NT2/D1 (cell line): ENCODE data around the gene HS6ST2.

Experiments used
- DNase-seq: peaks from one replicate; pipeline ENCODE4 v3.0.0-alpha.2; 2011; ENCODE audit warnings: low read depth, low spot score
- H3K27me3 ChIP-seq: 2 replicates; pipeline ENCODE4 v1.6.0; 2011; ENCODE audit warnings: mild to moderate bottlenecking; ENCODE audit not compliant: insufficient read length, insufficient read depth
- H3K36me3 ChIP-seq: 2 replicates; pipeline ENCODE4 v1.6.1; 2011; ENCODE audit warnings: mild to moderate bottlenecking, low read length, mixed read lengths; ENCODE audit not compliant: insufficient read depth, insufficient read length
- H3K4me1 ChIP-seq: 2 replicates; pipeline ENCODE4 v1.5.1; 2011; ENCODE audit not compliant: insufficient read depth, insufficient read length
- H3K4me3 ChIP-seq: 2 replicates; pipeline ENCODE4 v1.5.1; 2011; ENCODE audit warnings: low read depth; ENCODE audit not compliant: insufficient read length
- H3K9ac ChIP-seq: 2 replicates; pipeline ENCODE4 v1.6.0; 2011; ENCODE audit warnings: low read depth; ENCODE audit not compliant: insufficient read length
- H3K9me3 ChIP-seq: 2 replicates; pipeline ENCODE4 v1.5.1; 2011; ENCODE audit warnings: mild to moderate bottlenecking, low read length; ENCODE audit not compliant: insufficient read depth
- SUZ12 ChIP-seq: IDR thresholded peaks from 2 replicates; pipeline ENCODE4 v1.6.1; 2011; ENCODE audit not compliant: insufficient read length, insufficient read depth; ENCODE audit errors: extremely low read depth
- YY1 ChIP-seq: IDR thresholded peaks from 2 replicates; pipeline ENCODE4 v1.6.1; 2011; ENCODE audit not compliant: insufficient read length, insufficient read depth
- ZNF274 ChIP-seq: IDR thresholded peaks from 2 replicates; pipeline ENCODE4 v1.6.1; 2011; ENCODE audit warnings: mild to moderate bottlenecking, low read depth, low read length

Gene HS6ST2

DNA sequence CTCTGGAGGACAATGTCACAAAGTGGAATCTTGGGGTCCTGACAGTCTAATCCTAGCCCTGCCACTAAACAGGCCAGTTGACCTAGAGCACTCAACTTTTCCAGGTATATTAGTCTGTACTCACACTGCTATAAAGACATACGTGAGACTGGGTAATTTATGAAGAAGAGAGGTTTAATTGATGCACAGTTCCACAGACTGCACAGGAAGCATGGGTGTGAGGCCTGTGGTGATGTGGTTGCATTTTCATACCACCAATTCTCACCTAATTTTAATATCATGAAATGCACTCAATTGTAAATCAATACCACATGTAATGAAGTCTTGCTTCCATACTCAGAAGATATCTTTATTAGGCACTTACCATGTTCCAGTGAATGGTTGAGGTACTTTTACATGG lies 192.0 kb downstream of the HS6ST2 start:
- no peaks in the 10 kb centered on the region for H3K27me3 ChIP-seq
- H3K9me3 ChIP-seq = no peaks in the 10 kb centered on the region
- no peak overlapping the region for H3K4me3 ChIP-seq
- no peak for DNase-seq
- H3K4me1 ChIP-seq = no peaks in the 10 kb centered on the region
- H3K36me3 ChIP-seq = no peaks in the 10 kb centered on the region
- no peak overlapping the region for H3K9ac ChIP-seq
- TF ChIP-seq YY1 (no peak), ZNF274 (no peak), SUZ12 (no peak)

GRCh38 chrX:132763528-132763927 lies 194.9 kb downstream of the HS6ST2 start:
- Histone ChIP-seq H3K9me3 (no peaks in the 10 kb centered on the region), H3K4me1 (no peaks in the 10 kb centered on the region), H3K4me3 (no peak overlapping the region), H3K27me3 (no peaks in the 10 kb centered on the region), H3K36me3 (no peaks in the 10 kb centered on the region), H3K9ac (no peak overlapping the region)
- DNase-seq = no peak
- TF ChIP-seq SUZ12 (no peak), ZNF274 (no peak), YY1 (no peak)

GRCh38 chrX:132758759-132759158 lies 199.7 kb downstream of the HS6ST2 start:
- no peak for DNase-seq
- H3K4me3 ChIP-seq = no peak overlapping the region

DNA sequence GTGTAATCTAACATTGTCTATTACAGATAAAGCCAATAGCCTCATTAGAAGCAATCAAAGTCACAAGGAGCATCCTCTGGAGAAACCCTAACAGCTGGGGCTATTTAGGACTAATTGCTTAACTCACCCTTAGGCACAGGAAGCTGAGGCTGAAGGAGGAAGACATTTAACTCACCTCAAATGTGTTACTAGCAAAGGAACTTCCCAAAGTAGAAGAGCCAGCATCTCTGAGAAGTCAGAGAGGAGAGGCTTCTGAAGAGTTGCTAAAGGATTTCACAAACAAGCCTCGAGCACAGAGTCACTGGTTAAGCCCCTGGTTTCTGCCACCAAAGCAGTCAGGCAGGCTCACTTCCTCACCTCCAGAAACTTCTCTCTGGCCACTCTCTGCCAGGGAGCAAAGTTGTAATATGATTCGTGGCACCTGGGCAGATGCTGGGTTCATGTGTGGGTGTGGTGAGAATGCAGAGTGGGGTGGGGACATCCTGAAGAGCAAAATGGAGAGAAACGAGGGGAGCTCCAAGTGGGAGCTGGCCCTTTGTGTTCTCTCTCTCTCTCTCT lies 201.3 kb downstream of the HS6ST2 start:
- DNase-seq = no peak
- no peak overlapping the region for H3K4me3 ChIP-seq
- no peaks in the 10 kb centered on the region for H3K4me1 ChIP-seq
- no peaks in the 10 kb centered on the region for H3K27me3 ChIP-seq
- TF ChIP-seq ZNF274 (no peak), SUZ12 (no peak), YY1 (no peak)
- no peaks in the 10 kb centered on the region for H3K36me3 ChIP-seq
- H3K9me3 ChIP-seq = no peaks in the 10 kb centered on the region
- H3K9ac ChIP-seq = no peak overlapping the region

More at GRCh38 chrX:132758759-132759158, 199.7 kb downstream of the HS6ST2 start:
- no peaks in the 10 kb centered on the region for H3K27me3 ChIP-seq
- TF ChIP-seq YY1 = no peak
- TF ChIP-seq ZNF274 = no peak
- no peak for TF ChIP-seq SUZ12
- no peaks in the 10 kb centered on the region for H3K9me3 ChIP-seq
- H3K36me3 ChIP-seq = no peaks in the 10 kb centered on the region
- H3K4me1 ChIP-seq = no peaks in the 10 kb centered on the region
- H3K9ac ChIP-seq = no peak overlapping the region

- Histone ChIP-seq H3K9ac (no peak overlapping the region), H3K9me3 (no peaks in the 10 kb centered on the region), H3K36me3 (no peaks in the 10 kb centered on the region), H3K4me1 (no peaks in the 10 kb centered on the region), H3K4me3 (no peak overlapping the region), H3K27me3 (no peaks in the 10 kb centered on the region)
- TF ChIP-seq YY1 = no peak
- TF ChIP-seq SUZ12 = no peak
- no peak for TF ChIP-seq ZNF274
- no peak for DNase-seq
Observed at GRCh38 chrX:132756439-132756838, 202.0 kb downstream of the HS6ST2 start.

DNA sequence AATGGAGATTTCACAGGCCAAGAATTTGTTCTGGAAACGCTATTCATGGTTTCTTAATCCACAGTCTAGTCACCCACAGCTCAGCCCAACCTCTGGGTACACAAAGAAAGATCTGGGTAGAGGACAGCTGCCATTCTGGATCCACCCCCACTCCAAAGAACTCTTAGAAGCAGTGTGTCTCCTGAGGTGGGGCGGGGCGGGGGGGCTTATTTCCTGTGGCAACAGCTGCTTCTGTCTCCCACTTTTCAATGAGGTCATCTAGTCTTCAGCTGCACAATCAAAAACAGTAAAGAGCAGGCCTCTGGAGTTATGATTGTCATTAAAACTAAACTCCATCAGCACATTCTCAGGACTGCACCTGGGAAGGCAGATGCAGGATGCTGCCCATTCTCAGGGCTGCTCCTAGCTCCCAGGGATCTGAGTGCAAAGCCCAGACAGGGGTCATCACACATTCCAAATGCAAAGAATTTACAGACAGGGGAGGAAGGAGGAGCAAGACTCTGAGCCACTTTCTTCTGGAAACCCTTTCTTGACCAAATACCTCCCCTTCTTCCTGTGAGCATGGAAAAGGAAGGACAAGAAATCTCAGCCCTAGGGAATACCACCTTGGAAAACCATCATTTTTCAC lies 207.3 kb downstream of the HS6ST2 start:
- no peaks in the 10 kb centered on the region for H3K9me3 ChIP-seq
- H3K36me3 ChIP-seq = no peaks in the 10 kb centered on the region
- H3K27me3 ChIP-seq = no peaks in the 10 kb centered on the region
- H3K9ac ChIP-seq = no peak overlapping the region
- no peak for TF ChIP-seq SUZ12
- TF ChIP-seq ZNF274 = no peak
- TF ChIP-seq YY1 = no peak
- DNase-seq = peak; percentile 16
- no peaks in the 10 kb centered on the region for H3K4me1 ChIP-seq
- H3K4me3 ChIP-seq = no peak overlapping the region

GRCh38 chrX:132750331-132751062 lies 207.9 kb downstream of the HS6ST2 start:
- no peak for TF ChIP-seq SUZ12
- no peak for TF ChIP-seq YY1
- TF ChIP-seq ZNF274 = no peak
- Histone ChIP-seq H3K27me3 (no peaks in the 10 kb centered on the region), H3K9ac (no peak overlapping the region), H3K4me3 (no peak overlapping the region), H3K36me3 (no peaks in the 10 kb centered on the region), H3K9me3 (no peaks in the 10 kb centered on the region), H3K4me1 (no peaks in the 10 kb centered on the region)
- no peak for DNase-seq

DNA sequence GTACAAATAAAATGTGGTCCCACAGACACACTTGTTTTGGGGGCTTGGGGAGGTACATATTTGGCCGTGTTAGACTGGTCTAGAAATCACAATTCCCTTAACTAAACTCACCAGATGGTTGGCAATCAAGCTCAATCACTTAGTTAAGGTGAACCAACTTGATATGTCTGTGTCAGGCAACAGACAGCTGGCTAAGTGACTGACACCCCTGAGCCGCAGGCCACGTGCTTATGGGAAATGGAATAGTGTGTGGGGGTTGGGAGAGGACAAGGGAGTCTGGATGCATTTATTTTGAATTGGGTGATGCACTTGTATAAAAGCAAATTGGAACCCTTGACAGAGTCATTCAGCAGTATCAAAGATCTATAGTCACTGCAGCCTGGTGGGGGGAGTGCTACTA lies 209.0 kb downstream of the HS6ST2 start:
- Histone ChIP-seq H3K4me1 (no peaks in the 10 kb centered on the region), H3K4me3 (no peak overlapping the region), H3K9me3 (no peaks in the 10 kb centered on the region), H3K36me3 (no peaks in the 10 kb centered on the region), H3K9ac (no peak overlapping the region), H3K27me3 (no peaks in the 10 kb centered on the region)
- DNase-seq = no peak
- TF ChIP-seq SUZ12 (no peak), ZNF274 (no peak), YY1 (no peak)
